Heart right ventricle (tissue), 16 donors: ENCODE results near the gene CCSER1. TPM values are rescaled to one million over a fixed set of nuclear protein-coding genes. Genes with fewer than 3 reads are reported as not detected.

Source experiments
- ATAC-seq, 8 donors: fragments of 200-7000 bp; cut with Tn5 transposase; one replicate each; pipeline ENCODE4 v1.9.1; 2020; ENCODE audit warnings: mild to moderate bottlenecking in 8 of 8, moderate library complexity in 8 of 8, moderate number of reproducible peaks in 1 of 8
- DNase-seq, 2 donors: peaks; one replicate each; pipeline ENCODE4 v3.0.0-alpha.2; 2020
- H3K27ac ChIP-seq, 10 donors: fragments of 200-600 bp; sonication (generic) in 2 of 10; one replicate each; pipeline versions ENCODE4 v1.5.0 to v1.8.0; 2020 to 2022; ENCODE audit warnings: mild to moderate bottlenecking in 3 of 10
- H3K27me3 ChIP-seq, 7 donors: fragments of 200-600 bp; one replicate each; pipeline ENCODE4 v1.8.0; 2021 to 2022; ENCODE audit warnings: mild to moderate bottlenecking in 2 of 7
- H3K36me3 ChIP-seq, 9 donors: fragments of 200-600 bp; sonication (generic) in 1 of 9; one replicate each; pipeline versions ENCODE4 v1.5.0 to v1.8.0; 2020 to 2022; ENCODE audit warnings: mild to moderate bottlenecking in 2 of 9
- H3K4me1 ChIP-seq, 9 donors: fragments of 200-600 bp; sonication (generic) in 1 of 9; one replicate each; pipeline versions ENCODE4 v1.5.0 to v1.8.0; 2020 to 2022; ENCODE audit warnings: mild to moderate bottlenecking in 4 of 9
- H3K4me3 ChIP-seq, 10 donors: fragments of 200-600 bp; sonication (generic) in 2 of 10; one replicate each; pipeline versions ENCODE4 v1.5.0 to v1.8.0; 2020 to 2022; ENCODE audit warnings: mild to moderate bottlenecking in 7 of 10, moderate library complexity in 2 of 10
- H3K9me3 ChIP-seq, 11 donors: fragments of 200-600 bp in 10 of 11; sonication (generic) in 2 of 11; one replicate each; pipeline versions ENCODE4 v1.5.0 to v1.8.0; 2013 to 2022; ENCODE audit warnings: mild to moderate bottlenecking in 2 of 11, control low read depth in 1 of 11, moderate library complexity in 1 of 11
- CTCF ChIP-seq, 9 donors: fragments of 200-600 bp; sonication (generic) in 2 of 9; IDR thresholded peaks; one replicate each; pipeline versions ENCODE4 v1.5.0 to v1.8.0; 2021 to 2022; ENCODE audit warnings: antibody characterized with exemption in 9 of 9, mild to moderate bottlenecking in 5 of 9, moderate library complexity in 1 of 9
- WGBS, 2 donors: extraction: QIAGEN DNeasy Blood & Tissue Kit; methylation state at CpG; one replicate each; pipeline ENCODE4 v1.1.7; 2013; ENCODE audit warnings: inconsistent platforms in 1 of 2; 5-methylcytosine and 5-hydroxymethylcytosine counted together
- intact Hi-C, 10 donors: fragments of 100-400 bp; cut with DNase I; formaldehyde crosslinking; loops; one replicate each; pipeline versions ENCODE4 v1.11.1 to v1.14.2; 2022
- polyA plus RNA-seq, 2 donors: library from polyadenylated mRNA; stranded (reverse); fragments of 200-250 nt; gene quantifications; one replicate each; pipeline ENCODE4 v1.2.3, GENCODE V29; 2013
- total RNA-seq, 10 donors: library from RNA; stranded (reverse); fragmentation: NEBNext Ultra II Directional in 3 of 10; extraction: Animal tissue kit (Norgen Biotek cat#: 25700) in 3 of 10; gene quantifications; one replicate each; pipeline versions ENCODE4 v1.2.1 to v1.2.4, GENCODE V29; 2021 to 2023
- donor health status: Arrhythmogenic right ventricular cardiomyopathy.
- donor health status: ischemic (EF 13 %, LVEDD 7.1; RV severe dilation, severe dysfunction).
- donor health status: healthy with polysubstance abuse.
- donor health status: DM: no; HTN: yes; CAD: no.
- donor health status: DM: no; HTN: no; CAD: no.
- donor health status: ischemic (EF 25% LVEDD 6.9; RV normal size, moderate dysfunction).
- donor health status: ischemic (EF 25% LVEDD 5.7; RV mildly dilated, moderate dysfunction).
- donor health status: healthy.
- donor health status: DM: yes; HTN: yes; CAD: no.
- donor health status: Ischemic cardiomyopathy.
- donor health status: ischemic (EF 35%, LVEDD 5.7; RV mildly dilated, moderate dysfunction).
- donor health status: nonischemic (EF 11% LVEDD 7.7; RV severe dilation, severe dysfunction).
- donor health status: DM: yes; HTN: yes; CAD: no.
- donor health status: PGD.
- donor health status: ischemic (EF 29% LVEDD 5.4; RV normal size, mild dysfunction).
- donor health status: nonischemic (EF 23%, LVEDD 6.1; RV moderate dilation, normal function).

Gene CCSER1
- total and polyA plus RNA-seq, 12 donors: 1.5 to 16.4 (median 12.0) TPM

- no peak overlapping the region for H3K27ac ChIP-seq
- H3K27me3 ChIP-seq: no peaks in the 10 kb centered on the region
- H3K4me1 ChIP-seq: no peaks in the 10 kb centered on the region
- H3K9me3 ChIP-seq: peaks cover 0 to 35% (median 6%) of the 10 kb centered on the region in 11 donors
- no peak overlapping the region for H3K4me3 ChIP-seq
- no peaks in the 10 kb centered on the region for H3K36me3 ChIP-seq
- intact Hi-C loops: no loop called here
- DNase-seq (no peak), ATAC-seq (no peak)
- TF ChIP-seq CTCF (IDR thresholded peaks at IDR 0.05): no peak
Observed at GRCh38 chr4:91076147-91076546, 949.0 kb downstream of the CCSER1 start.

GRCh38 chr4:91085961-91086360 lies 958.8 kb downstream of the CCSER1 start:
- no peaks in the 10 kb centered on the region for H3K27me3 ChIP-seq
- H3K4me3 ChIP-seq: no peak overlapping the region
- no peak overlapping the region for H3K27ac ChIP-seq
- no peaks in the 10 kb centered on the region for H3K4me1 ChIP-seq
- intact Hi-C loops: no loop called here
- peaks cover 0 to 5% (median 0%) of the 10 kb centered on the region in 11 donors for H3K9me3 ChIP-seq
- H3K36me3 ChIP-seq: no peaks in the 10 kb centered on the region
- ATAC-seq: no peak
- DNase-seq: no peak
- no peak for TF ChIP-seq CTCF (IDR thresholded peaks at IDR 0.05)
- WGBS, 2 donors: 77% methylated on average over 2 of the region's 2 CpGs

- no peak for ATAC-seq
- no peak for DNase-seq
- Histone ChIP-seq H3K4me3 (no peak overlapping the region), H3K36me3 (no peaks in the 10 kb centered on the region), H3K27ac (no peak overlapping the region), H3K9me3 (peaks cover 0 to 5% (median 0%) of the 10 kb centered on the region in 11 donors), H3K4me1 (no peaks in the 10 kb centered on the region), H3K27me3 (no peaks in the 10 kb centered on the region)
- no peak for TF ChIP-seq CTCF (IDR thresholded peaks at IDR 0.05)
- intact Hi-C loops: no loop called here
- 66 to 80% methylated on average over 1 of the region's 1 CpG for WGBS, 2 donors
Observed at GRCh38 chr4:91087743-91088142, 960.5 kb downstream of the CCSER1 start.

GRCh38 chr4:91089178-91089577 lies 962.0 kb downstream of the CCSER1 start:
- Histone ChIP-seq H3K36me3 (no peaks in the 10 kb centered on the region), H3K9me3 (no peaks in the 10 kb centered on the region), H3K4me1 (no peaks in the 10 kb centered on the region), H3K4me3 (no peak overlapping the region), H3K27me3 (no peaks in the 10 kb centered on the region), H3K27ac (no peak overlapping the region)
- TF ChIP-seq CTCF (IDR thresholded peaks at IDR 0.05): no peak
- WGBS, 2 donors: 76 to 78% methylated on average over 3 of the region's 3 CpGs
- ATAC-seq (no peak), DNase-seq (no peak)
- intact Hi-C loops: no loop called here
